Measurements from ENCODE around the gene APOBEC2.

Gene APOBEC2

GRCh38 chr6:41058783-41059181 is 5.8 kb downstream of the APOBEC2 start:
- no peak for DNase-seq
- Histone ChIP-seq H3K27ac (ENCODE audit: insufficient read depth in 1 of 2, low read depth in 1 of 2, low read length in 2 of 2, poor library complexity in 1 of 2, severe bottlenecking in 2 of 2) (no peak overlapping the region), H3K36me3 (ENCODE audit: control insufficient read depth in 4 of 4, insufficient read depth in 4 of 4, low read length in 3 of 4) (peaks cover 3 to 16% (median 7%) of the 10 kb centered on the region in 4 experiments), H3K9me3 (ENCODE audit: control extremely low read depth in 1 of 5, control insufficient read depth in 4 of 5, insufficient read depth in 2 of 5, low read depth in 1 of 5, low read length in 4 of 5) (no peaks in the 10 kb centered on the region), H3K4me3 (ENCODE audit: control insufficient read depth in 1 of 7, extremely low read depth in 1 of 7, insufficient read depth in 4 of 7, low read depth in 2 of 7, low read length in 6 of 7) (no peak overlapping the region), H3K4me1 (ENCODE audit: control extremely low read depth in 1 of 4, control insufficient read depth in 4 of 4, insufficient read depth in 4 of 4, low read length in 3 of 4) (peaks cover 2 to 22% (median 5%) of the 10 kb centered on the region in 4 experiments), H3K27me3 (replicated peaks in 2 of 5; ENCODE audit: control insufficient read depth in 4 of 5, insufficient read depth in 5 of 5, low read length in 4 of 5) (no peaks in the 10 kb centered on the region)
- ChIA-PET POLR2A (no interaction called here), CTCF (interaction anchor here (0.7 to 1.6 kb wide), 4 partner anchors 9 to 21 kb away, joined by 3 to 13 read pairs (median 3); partner anchors contain the start of genes NFYA and OARD1)
- 100% methylated on average over 2 of the region's 2 CpGs for WGBS (ENCODE audit: insufficient coverage)

DNA sequence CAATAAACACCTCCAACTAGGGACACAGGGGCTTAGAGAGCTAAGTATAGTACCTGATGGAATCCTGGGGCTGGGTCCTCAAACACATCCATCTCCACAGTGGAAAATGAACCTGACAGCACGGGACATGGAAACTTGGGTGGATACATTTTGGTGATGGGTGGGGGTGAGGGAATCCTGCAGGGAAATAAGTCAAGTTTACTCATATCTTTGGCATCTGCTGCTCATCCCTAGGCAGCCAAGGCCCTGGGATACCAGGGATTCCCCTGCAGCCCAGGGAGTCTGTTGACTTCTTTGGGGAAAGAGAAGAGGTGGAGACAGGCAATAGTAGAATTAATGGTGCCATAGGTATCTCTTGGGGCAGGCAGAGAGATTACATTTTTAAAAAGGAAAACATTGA is 6.6 kb downstream of the APOBEC2 start:
- no peak overlapping the region for H3K27ac ChIP-seq (ENCODE audit: insufficient read depth in 1 of 2, low read depth in 1 of 2, low read length in 2 of 2, poor library complexity in 1 of 2, severe bottlenecking in 2 of 2)
- POLR2A ChIA-PET = no interaction called here

DNA sequence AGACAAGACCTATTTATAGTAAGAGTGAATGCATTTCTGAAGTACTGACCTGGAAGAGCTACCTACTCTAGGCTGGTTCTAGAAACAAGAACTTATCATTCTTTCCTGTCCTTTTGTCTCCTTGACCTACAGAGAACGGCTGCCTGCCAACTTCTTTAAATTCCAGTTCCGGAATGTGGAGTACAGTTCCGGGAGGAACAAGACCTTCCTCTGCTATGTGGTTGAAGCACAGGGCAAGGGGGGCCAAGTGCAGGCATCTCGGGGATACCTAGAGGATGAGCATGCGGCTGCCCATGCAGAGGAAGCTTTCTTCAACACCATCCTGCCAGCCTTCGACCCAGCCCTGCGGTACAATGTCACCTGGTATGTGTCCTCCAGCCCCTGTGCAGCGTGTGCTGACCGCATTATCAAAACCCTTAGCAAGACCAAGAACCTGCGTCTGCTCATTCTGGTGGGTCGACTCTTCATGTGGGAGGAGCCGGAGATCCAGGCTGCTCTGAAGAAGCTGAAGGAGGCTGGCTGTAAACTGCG is 8.3 kb downstream of the APOBEC2 start:
- WGBS (ENCODE audit: insufficient coverage) = 97% methylated on average over 12 of the region's 13 CpGs
- no peaks in the 10 kb centered on the region for H3K9me3 ChIP-seq (ENCODE audit: control extremely low read depth in 1 of 5, control insufficient read depth in 4 of 5, insufficient read depth in 2 of 5, low read depth in 1 of 5, low read length in 4 of 5)
- ChIA-PET CTCF (no interaction called here), POLR2A (no interaction called here)
- no peak overlapping the region for H3K27ac ChIP-seq (ENCODE audit: insufficient read depth in 1 of 2, low read depth in 1 of 2, low read length in 2 of 2, poor library complexity in 1 of 2, severe bottlenecking in 2 of 2)
- no peak for DNase-seq
- no peaks in the 10 kb centered on the region for H3K27me3 ChIP-seq (replicated peaks in 2 of 5; ENCODE audit: control insufficient read depth in 4 of 5, insufficient read depth in 5 of 5, low read length in 4 of 5)
- no peak overlapping the region for H3K4me3 ChIP-seq (ENCODE audit: control insufficient read depth in 1 of 7, extremely low read depth in 1 of 7, insufficient read depth in 4 of 7, low read depth in 2 of 7, low read length in 6 of 7)
- H3K36me3 ChIP-seq (ENCODE audit: control insufficient read depth in 4 of 4, insufficient read depth in 4 of 4, low read length in 3 of 4) = peaks cover 10 to 40% (median 25%) of the 10 kb centered on the region in 4 experiments
- H3K4me1 ChIP-seq (ENCODE audit: control extremely low read depth in 1 of 4, control insufficient read depth in 4 of 4, insufficient read depth in 4 of 4, low read length in 3 of 4) = peaks cover 0 to 14% (median 2%) of the 10 kb centered on the region in 4 experiments

More for the DNA sequence above, 6.6 kb downstream of the APOBEC2 start:
- CTCF ChIA-PET = interaction anchor here (0.6 to 1.6 kb wide), 5 partner anchors 10 to 788 kb away, joined by 3 to 13 read pairs (median 3); partner anchors contain the start of genes NFYA and OARD1
- Histone ChIP-seq H3K27me3 (replicated peaks in 2 of 5; ENCODE audit: control insufficient read depth in 4 of 5, insufficient read depth in 5 of 5, low read length in 4 of 5) (no peaks in the 10 kb centered on the region), H3K4me3 (ENCODE audit: control insufficient read depth in 1 of 7, extremely low read depth in 1 of 7, insufficient read depth in 4 of 7, low read depth in 2 of 7, low read length in 6 of 7) (no peak overlapping the region), H3K36me3 (ENCODE audit: control insufficient read depth in 4 of 4, insufficient read depth in 4 of 4, low read length in 3 of 4) (peaks cover 7 to 24% (median 13%) of the 10 kb centered on the region in 4 experiments), H3K4me1 (ENCODE audit: control extremely low read depth in 1 of 4, control insufficient read depth in 4 of 4, insufficient read depth in 4 of 4, low read length in 3 of 4) (peaks cover 2 to 22% (median 5%) of the 10 kb centered on the region in 4 experiments), H3K9me3 (ENCODE audit: control extremely low read depth in 1 of 5, control insufficient read depth in 4 of 5, insufficient read depth in 2 of 5, low read depth in 1 of 5, low read length in 4 of 5) (no peaks in the 10 kb centered on the region)
- no CpG with 5 or more reads among the region's 1 CpG for WGBS (ENCODE audit: insufficient coverage)
- no peak for DNase-seq

DNA sequence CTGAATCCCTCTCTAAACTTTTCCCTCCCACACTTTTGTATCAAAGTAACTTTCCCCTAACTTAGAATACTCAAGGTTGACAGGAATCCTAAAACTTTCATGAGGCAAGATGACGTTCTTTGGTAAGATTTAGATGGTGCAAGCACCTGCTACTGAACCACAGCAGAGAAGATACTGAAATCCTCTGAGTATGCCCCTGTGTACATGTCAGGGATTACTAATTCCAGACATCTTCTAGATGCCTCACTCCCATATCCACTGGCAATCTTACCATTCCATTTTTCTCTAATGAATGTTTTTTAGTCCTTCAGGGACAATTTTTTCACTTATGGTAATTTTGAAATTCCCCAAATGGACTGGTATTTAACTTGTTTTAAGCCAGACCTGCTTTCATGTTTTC is 9.1 kb downstream of the APOBEC2 start:
- ChIA-PET POLR2A (no interaction called here), CTCF (interaction anchor here (0.6 to 1.1 kb wide), 2 partner anchors 63 to 394 kb away, joined by 3 read pairs; no protein-coding TSS in a partner anchor)
- peaks cover 0 to 14% (median 2%) of the 10 kb centered on the region in 4 experiments for H3K4me1 ChIP-seq (ENCODE audit: control extremely low read depth in 1 of 4, control insufficient read depth in 4 of 4, insufficient read depth in 4 of 4, low read length in 3 of 4)
- H3K36me3 ChIP-seq (ENCODE audit: control insufficient read depth in 4 of 4, insufficient read depth in 4 of 4, low read length in 3 of 4) = peaks cover 10 to 41% (median 30%) of the 10 kb centered on the region in 4 experiments
- H3K27me3 ChIP-seq (replicated peaks in 2 of 5; ENCODE audit: control insufficient read depth in 4 of 5, insufficient read depth in 5 of 5, low read length in 4 of 5) = no peaks in the 10 kb centered on the region
- no CpG with 5 or more reads among the region's 1 CpG for WGBS (ENCODE audit: insufficient coverage)
- no peak overlapping the region for H3K27ac ChIP-seq (ENCODE audit: insufficient read depth in 1 of 2, low read depth in 1 of 2, low read length in 2 of 2, poor library complexity in 1 of 2, severe bottlenecking in 2 of 2)
- no peaks in the 10 kb centered on the region for H3K9me3 ChIP-seq (ENCODE audit: control extremely low read depth in 1 of 5, control insufficient read depth in 4 of 5, insufficient read depth in 2 of 5, low read depth in 1 of 5, low read length in 4 of 5)
- H3K4me3 ChIP-seq (ENCODE audit: control insufficient read depth in 1 of 7, extremely low read depth in 1 of 7, insufficient read depth in 4 of 7, low read depth in 2 of 7, low read length in 6 of 7) = no peak overlapping the region
- no peak for DNase-seq

- Histone ChIP-seq H3K4me3 (ENCODE audit: control insufficient read depth in 1 of 7, extremely low read depth in 1 of 7, insufficient read depth in 4 of 7, low read depth in 2 of 7, low read length in 6 of 7) (no peak overlapping the region), H3K27ac (ENCODE audit: insufficient read depth in 1 of 2, low read depth in 1 of 2, low read length in 2 of 2, poor library complexity in 1 of 2, severe bottlenecking in 2 of 2) (no peak overlapping the region), H3K27me3 (replicated peaks in 2 of 5; ENCODE audit: control insufficient read depth in 4 of 5, insufficient read depth in 5 of 5, low read length in 4 of 5) (no peaks in the 10 kb centered on the region), H3K36me3 (ENCODE audit: control insufficient read depth in 4 of 4, insufficient read depth in 4 of 4, low read length in 3 of 4) (peaks cover 21 to 58% (median 38%) of the 10 kb centered on the region in 4 experiments), H3K4me1 (ENCODE audit: control extremely low read depth in 1 of 4, control insufficient read depth in 4 of 4, insufficient read depth in 4 of 4, low read length in 3 of 4) (peaks cover 0 to 6% (median 2%) of the 10 kb centered on the region in 4 experiments), H3K9me3 (ENCODE audit: control extremely low read depth in 1 of 5, control insufficient read depth in 4 of 5, insufficient read depth in 2 of 5, low read depth in 1 of 5, low read length in 4 of 5) (no peaks in the 10 kb centered on the region)
- ChIA-PET CTCF (interaction anchor here (1.1 to 1.4 kb wide), 2 partner anchors 9 to 27 kb away, joined by 4 read pairs; no protein-coding TSS in a partner anchor), POLR2A (no interaction called here)
- 100% methylated on average over 2 of the region's 2 CpGs for WGBS (ENCODE audit: insufficient coverage)
- no peak for DNase-seq
Observed at GRCh38 chr6:41063884-41064285, 10.9 kb downstream of the APOBEC2 start.

DNA sequence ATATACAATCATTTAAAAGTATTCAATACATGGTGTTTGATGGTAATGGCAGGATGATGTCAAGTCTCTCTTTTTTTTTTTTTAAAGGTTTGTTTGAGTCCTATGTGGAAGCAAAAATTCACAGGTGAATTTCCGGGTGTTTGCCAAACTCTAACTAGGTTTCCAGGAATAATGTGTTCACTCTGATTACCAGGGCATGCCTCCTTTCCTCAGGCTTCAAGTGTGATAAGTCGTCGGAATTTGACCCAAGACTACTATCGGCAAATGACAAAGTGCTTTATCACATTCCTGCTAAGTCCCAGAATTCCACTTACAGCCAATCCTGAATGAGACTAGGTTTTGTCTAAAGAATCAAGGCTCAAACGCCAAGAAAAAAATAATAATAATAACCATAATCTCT is 11.8 kb downstream of the APOBEC2 start:
- ChIA-PET CTCF (interaction anchor here (0.8 to 1.4 kb wide), 3 partner anchors 10 to 28 kb away, joined by 3 to 4 read pairs (median 4); no protein-coding TSS in a partner anchor), POLR2A (no interaction called here)

GRCh38 chr6:41065550-41066026 is 12.6 kb downstream of the APOBEC2 start:
- Histone ChIP-seq H3K4me3 (ENCODE audit: control insufficient read depth in 1 of 7, extremely low read depth in 1 of 7, insufficient read depth in 4 of 7, low read depth in 2 of 7, low read length in 6 of 7) (no peak overlapping the region), H3K27ac (ENCODE audit: insufficient read depth in 1 of 2, low read depth in 1 of 2, low read length in 2 of 2, poor library complexity in 1 of 2, severe bottlenecking in 2 of 2) (no peak overlapping the region), H3K27me3 (replicated peaks in 2 of 5; ENCODE audit: control insufficient read depth in 4 of 5, insufficient read depth in 5 of 5, low read length in 4 of 5) (no peaks in the 10 kb centered on the region), H3K9me3 (ENCODE audit: control extremely low read depth in 1 of 5, control insufficient read depth in 4 of 5, insufficient read depth in 2 of 5, low read depth in 1 of 5, low read length in 4 of 5) (no peaks in the 10 kb centered on the region), H3K4me1 (ENCODE audit: control extremely low read depth in 1 of 4, control insufficient read depth in 4 of 4, insufficient read depth in 4 of 4, low read length in 3 of 4) (peaks cover 0 to 7% (median 3%) of the 10 kb centered on the region in 4 experiments), H3K36me3 (ENCODE audit: control insufficient read depth in 4 of 4, insufficient read depth in 4 of 4, low read length in 3 of 4) (peaks cover 18 to 72% (median 44%) of the 10 kb centered on the region in 4 experiments)
- 95% methylated on average over 2 of the region's 2 CpGs for WGBS (ENCODE audit: insufficient coverage)
- DNase-seq = no peak
- CTCF ChIA-PET = interaction anchor here (0.9 to 1.3 kb wide), 8 partner anchors 9 to 65 kb away, joined by 3 to 6 read pairs (median 4); partner anchors contain the start of gene UNC5CL
- POLR2A ChIA-PET = no interaction called here

More for the DNA sequence above, 11.8 kb downstream of the APOBEC2 start:
- DNase-seq = no peak
- Histone ChIP-seq H3K27ac (ENCODE audit: insufficient read depth in 1 of 2, low read depth in 1 of 2, low read length in 2 of 2, poor library complexity in 1 of 2, severe bottlenecking in 2 of 2) (no peak overlapping the region), H3K4me3 (ENCODE audit: control insufficient read depth in 1 of 7, extremely low read depth in 1 of 7, insufficient read depth in 4 of 7, low read depth in 2 of 7, low read length in 6 of 7) (no peak overlapping the region), H3K4me1 (ENCODE audit: control extremely low read depth in 1 of 4, control insufficient read depth in 4 of 4, insufficient read depth in 4 of 4, low read length in 3 of 4) (peaks cover 0 to 5% (median 2%) of the 10 kb centered on the region in 4 experiments), H3K27me3 (replicated peaks in 2 of 5; ENCODE audit: control insufficient read depth in 4 of 5, insufficient read depth in 5 of 5, low read length in 4 of 5) (no peaks in the 10 kb centered on the region), H3K9me3 (ENCODE audit: control extremely low read depth in 1 of 5, control insufficient read depth in 4 of 5, insufficient read depth in 2 of 5, low read depth in 1 of 5, low read length in 4 of 5) (no peaks in the 10 kb centered on the region), H3K36me3 (ENCODE audit: control insufficient read depth in 4 of 4, insufficient read depth in 4 of 4, low read length in 3 of 4) (peaks cover 18 to 68% (median 43%) of the 10 kb centered on the region in 4 experiments)
- 97% methylated on average over 3 of the region's 5 CpGs for WGBS (ENCODE audit: insufficient coverage)
